Colonic mucosa (tissue), 4 donors: ENCODE data around the gene ACACB. TPM values are rescaled to one million over a fixed set of nuclear protein-coding genes. Genes with fewer than 3 reads are reported as not detected.

Source experiments
- DNase-seq: peaks from one replicate; pipeline ENCODE4 v3.0.0-alpha.2; 2020
- H3K27ac ChIP-seq: fragments of 200-600 bp; one replicate; pipeline ENCODE4 v1.8.0; 2021
- H3K27me3 ChIP-seq: fragments of 200-600 bp; one replicate; pipeline ENCODE4 v1.8.0; 2021
- H3K36me3 ChIP-seq: fragments of 200-600 bp; one replicate; pipeline ENCODE4 v1.8.0; 2021
- H3K4me1 ChIP-seq: fragments of 200-600 bp; one replicate; pipeline ENCODE4 v1.8.0; 2021; ENCODE audit warnings: mild to moderate bottlenecking
- H3K4me3 ChIP-seq: fragments of 200-600 bp; one replicate; pipeline ENCODE4 v1.8.0; 2021
- H3K9ac ChIP-seq, 2 donors: one replicate each; pipeline ENCODE4 v1.7.0; 2013; ENCODE audit warnings: control low read depth in 2 of 2, low read depth in 2 of 2, low read length in 2 of 2
- H3K9me3 ChIP-seq: fragments of 200-600 bp; one replicate; pipeline ENCODE4 v1.8.0; 2021
- CTCF ChIP-seq: fragments of 200-600 bp; IDR thresholded peaks from one replicate; pipeline ENCODE4 v1.8.0; 2022; ENCODE audit warnings: antibody characterized with exemption, mild to moderate bottlenecking
- intact Hi-C: fragments of 100-400 bp; cut with DNase I; formaldehyde crosslinking; loops from one replicate; pipeline ENCODE4 v1.14.1; 2022
- total RNA-seq, 2 donors: library from RNA; stranded (reverse); fragmentation: NEBNext Ultra II Directional in 1 of 2; extraction: Animal tissue kit (Norgen Biotek cat#: 25700) in 1 of 2; gene quantifications; one replicate each; pipeline ENCODE4 v1.2.1, GENCODE V29; 2021
- donor health status: healthy.
- donor health status: DM: no; HTN: no; CAD: no.
- donor health status: DM: no; HTN: no; CAD: no.

The ACACB gene
- total RNA-seq, 2 donors from 2014 or later: 21.3 to 32.8 TPM

DNA sequence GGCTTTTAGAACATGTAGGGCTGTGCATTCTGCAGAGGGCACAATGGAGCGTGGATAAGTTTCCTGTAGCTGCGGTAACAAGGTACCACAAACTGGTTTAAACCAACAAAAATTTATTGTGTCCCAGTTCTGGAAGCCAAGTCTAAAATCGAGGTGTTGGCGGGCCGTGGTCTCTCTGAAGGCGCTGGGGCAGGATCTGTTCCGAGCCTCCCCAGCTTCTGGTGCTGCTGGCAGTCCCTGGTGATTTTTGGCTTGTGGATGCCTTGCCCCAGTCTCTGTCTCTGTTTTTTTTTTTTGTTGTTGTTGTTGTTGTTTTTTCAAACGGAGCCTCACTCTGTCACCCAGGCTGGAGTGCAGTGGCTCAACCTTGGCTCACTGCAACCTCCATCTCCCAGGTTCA, 77.5 kb downstream of the ACACB start:
- H3K4me1 ChIP-seq: no peaks in the 10 kb centered on the region
- H3K9ac ChIP-seq: no peak overlapping the region
- TF ChIP-seq CTCF: no peak
- H3K36me3 ChIP-seq: no peaks in the 10 kb centered on the region
- H3K27me3 ChIP-seq: no peaks in the 10 kb centered on the region
- H3K9me3 ChIP-seq: no peaks in the 10 kb centered on the region
- no peak overlapping the region for H3K4me3 ChIP-seq
- no peak for DNase-seq
- no peak overlapping the region for H3K27ac ChIP-seq
- intact Hi-C loops: no loop called here

- no peaks in the 10 kb centered on the region for H3K36me3 ChIP-seq
- intact Hi-C loops: no loop called here
- TF ChIP-seq CTCF: no peak
- H3K4me3 ChIP-seq: no peak overlapping the region
- no peak for DNase-seq
- no peak overlapping the region for H3K27ac ChIP-seq
- no peak overlapping the region for H3K9ac ChIP-seq
- H3K27me3 ChIP-seq: no peaks in the 10 kb centered on the region
- H3K9me3 ChIP-seq: no peaks in the 10 kb centered on the region
- no peaks in the 10 kb centered on the region for H3K4me1 ChIP-seq
Observed at GRCh38 chr12:109196332-109196731, 79.9 kb downstream of the ACACB start.

DNA sequence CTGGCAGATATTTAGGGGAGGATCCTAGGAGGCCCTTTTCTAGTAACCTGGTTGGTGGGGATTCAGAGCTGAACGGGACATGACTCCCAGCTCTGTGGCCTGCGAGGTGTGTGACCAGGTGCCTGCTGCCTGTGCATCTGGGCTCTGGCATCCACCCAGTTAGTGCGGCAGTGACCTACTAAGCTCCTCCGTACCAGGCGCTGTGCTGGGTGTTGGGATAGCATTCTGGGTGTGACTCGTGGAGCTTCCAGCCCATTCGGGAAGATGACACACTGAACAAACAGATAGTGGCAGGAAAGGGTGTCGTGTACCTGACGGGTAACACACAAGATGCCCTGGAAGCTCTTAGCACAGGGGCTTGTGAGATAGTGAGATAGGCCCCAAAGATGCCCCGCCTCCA, 80.9 kb downstream of the ACACB start:
- H3K36me3 ChIP-seq: no peaks in the 10 kb centered on the region
- no peak overlapping the region for H3K9ac ChIP-seq

DNA sequence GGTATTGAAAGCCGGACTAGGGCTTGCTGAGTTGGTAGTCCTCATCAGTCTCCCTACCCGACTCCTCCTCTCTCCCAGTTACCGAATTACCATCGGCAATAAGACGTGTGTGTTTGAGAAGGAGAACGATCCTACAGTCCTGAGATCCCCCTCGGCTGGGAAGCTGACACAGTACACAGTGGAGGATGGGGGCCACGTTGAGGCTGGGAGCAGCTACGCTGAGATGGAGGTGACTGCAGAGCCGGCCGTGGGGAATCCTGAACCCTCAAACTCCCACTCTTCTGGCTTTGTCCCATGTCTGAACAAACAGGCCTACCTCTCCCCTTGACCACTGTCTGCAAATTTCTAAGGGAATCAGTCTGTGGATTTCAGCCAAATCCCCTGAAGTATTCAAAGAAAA, 82.9 kb downstream of the ACACB start:
- Histone ChIP-seq H3K27ac (no peak overlapping the region), H3K4me1 (no peaks in the 10 kb centered on the region), H3K9me3 (no peaks in the 10 kb centered on the region), H3K27me3 (no peaks in the 10 kb centered on the region), H3K9ac (no peak overlapping the region), H3K36me3 (no peaks in the 10 kb centered on the region), H3K4me3 (no peak overlapping the region)
- no peak for TF ChIP-seq CTCF
- no peak for DNase-seq
- intact Hi-C loops: no loop called here

More for the DNA sequence above, 80.9 kb downstream of the ACACB start:
- no peak overlapping the region for H3K27ac ChIP-seq
- intact Hi-C loops: no loop called here
- no peak overlapping the region for H3K4me3 ChIP-seq
- no peaks in the 10 kb centered on the region for H3K4me1 ChIP-seq
- no peaks in the 10 kb centered on the region for H3K27me3 ChIP-seq
- no peaks in the 10 kb centered on the region for H3K9me3 ChIP-seq
- TF ChIP-seq CTCF: no peak
- DNase-seq: no peak

DNA sequence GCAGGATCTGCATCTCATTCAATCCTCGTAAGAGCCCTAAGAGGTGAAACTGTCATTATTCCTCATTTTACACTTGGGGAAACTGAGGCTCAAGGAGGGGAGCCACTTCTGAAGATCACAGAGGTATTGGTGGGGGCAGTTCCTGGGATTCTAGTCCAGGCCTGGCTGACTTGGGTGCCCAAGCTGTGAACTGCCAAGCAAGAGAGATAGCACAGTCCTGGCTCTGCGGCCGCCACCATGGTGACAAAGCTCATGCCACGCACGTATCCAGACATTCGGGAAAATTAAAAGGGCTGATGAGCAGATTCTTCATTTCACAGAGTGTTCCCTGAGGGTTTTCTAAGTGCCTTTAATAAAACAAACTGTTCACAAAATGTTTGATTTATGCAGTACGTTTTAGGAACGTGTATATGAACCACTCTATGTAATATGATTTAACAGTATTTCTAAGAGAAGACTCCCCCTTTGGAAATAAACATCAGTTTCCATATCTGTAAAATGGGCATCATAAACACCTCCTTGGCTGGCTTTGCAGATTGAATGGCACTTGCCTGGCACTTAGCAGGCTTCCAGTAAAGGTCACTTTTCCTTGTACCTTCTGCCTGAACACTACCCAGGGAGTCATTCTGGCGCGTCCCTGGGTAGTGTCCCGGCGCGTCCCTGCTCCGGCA, 84.6 kb downstream of the ACACB start:
- intact Hi-C loops: no loop called here

More for the DNA sequence above, 84.6 kb downstream of the ACACB start:
- no peak for DNase-seq
- Histone ChIP-seq H3K9me3 (no peaks in the 10 kb centered on the region), H3K4me1 (no peaks in the 10 kb centered on the region), H3K36me3 (no peaks in the 10 kb centered on the region), H3K9ac (no peak overlapping the region), H3K27ac (no peak overlapping the region), H3K4me3 (no peak overlapping the region), H3K27me3 (no peaks in the 10 kb centered on the region)
- TF ChIP-seq CTCF: no peak
